Measurements from ENCODE around the gene OLFM4.
A peak's percentile ranks its signal among the peaks of the same experiment; 100 is the strongest.

Gene OLFM4

GRCh38 chr13:53014495-53015443 is 13.8 kb upstream of the OLFM4 start:
- DNase-seq, result peak; percentile 8

- DNase-seq, result no peak
Measured at GRCh38 chr13:53015971-53016370, 12.6 kb upstream of the OLFM4 start.

GRCh38 chr13:53017433-53017970 is 11.1 kb upstream of the OLFM4 start:
- no peak for DNase-seq

- no peak for DNase-seq
Measured at GRCh38 chr13:53018690-53019647, 9.6 kb upstream of the OLFM4 start.

- no peak for DNase-seq
Measured at GRCh38 chr13:53020764-53021335, 7.8 kb upstream of the OLFM4 start.

GRCh38 chr13:53023246-53023645 is 5.4 kb upstream of the OLFM4 start:
- DNase-seq, result no peak

GRCh38 chr13:53028063-53028462 is 550 bp upstream of the OLFM4 start:
- no peak for DNase-seq

GRCh38 chr13:53032849-53033248 is 4.2 kb downstream of the OLFM4 start:
- no peak for DNase-seq

- no peak for DNase-seq
Measured at GRCh38 chr13:53038993-53039392, 10.4 kb downstream of the OLFM4 start.

GRCh38 chr13:53041968-53042516 is 13.4 kb downstream of the OLFM4 start:
- no peak for DNase-seq

GRCh38 chr13:53042877-53043276 is 14.3 kb downstream of the OLFM4 start:
- no peak for DNase-seq

- no peak for DNase-seq
Measured at GRCh38 chr13:53043398-53043797, 14.8 kb downstream of the OLFM4 start.

- DNase-seq, result no peak
Measured at GRCh38 chr13:53045189-53045588, 16.6 kb downstream of the OLFM4 start.

GRCh38 chr13:53048880-53049279 is 20.3 kb downstream of the OLFM4 start:
- no peak for DNase-seq

GRCh38 chr13:53050151-53050550 is 21.5 kb downstream of the OLFM4 start:
- no peak for DNase-seq

GRCh38 chr13:53052675-53053074 is 24.1 kb downstream of the OLFM4 start:
- no peak for DNase-seq

GRCh38 chr13:53054569-53054968 is 26.0 kb downstream of the OLFM4 start:
- DNase-seq, result no peak

GRCh38 chr13:53058065-53058679 is 29.6 kb downstream of the OLFM4 start:
- DNase-seq, result no peak

GRCh38 chr13:53060840-53061490 is 32.4 kb downstream of the OLFM4 start:
- DNase-seq, result no peak

GRCh38 chr13:53064731-53065130 is 36.1 kb downstream of the OLFM4 start:
- peak; percentile 3 for DNase-seq

GRCh38 chr13:53066411-53066810 is 37.8 kb downstream of the OLFM4 start:
- DNase-seq, result no peak
